WTC11 (cell line): ENCODE measurements around the gene USP8. TPM values are rescaled to one million over a fixed set of nuclear protein-coding genes. Genes with fewer than 3 reads are reported as not detected.
A peak's percentile ranks its signal among the peaks of the same experiment; 100 is the strongest.

Experiments used
- ATAC-seq: fragments of 200-7000 bp; cut with Tn5 transposase; 2 replicates; pipeline ENCODE4 v1.10.0; 2021; ENCODE audit warnings: mild to moderate bottlenecking, moderate library complexity
- CTCF ChIA-PET: fragments of 300-600 bp; sonication (Branson Sonifier 250); formaldehyde crosslinking; loops from one replicate; lab custom pipeline; 2021; ENCODE audit warnings: antibody characterized with exemption; lab: Charles Lee
- POLR2A ChIA-PET: fragments of 350-600 bp; sonication (Branson Sonifier 250); formaldehyde crosslinking; loops from one replicate; lab custom pipeline; 2021; ENCODE audit warnings: antibody characterized with exemption; lab: Charles Lee
- DNase-seq: peaks from one replicate; pipeline ENCODE4 v3.0.0; 2021; ENCODE audit warnings: low spot score
- H3K27ac Mint-ChIP-seq: 2 replicates; pipeline ENCODE4 v1.8.0; 2021; ENCODE audit warnings: mixed read lengths
- H3K27me3 Mint-ChIP-seq: 2 replicates; pipeline ENCODE4 v1.8.0; 2021; ENCODE audit warnings: low read depth, mild to moderate bottlenecking, moderate library complexity, mixed read lengths
- H3K36me3 Mint-ChIP-seq: 2 replicates; pipeline ENCODE4 v1.8.0; 2021; ENCODE audit warnings: mixed read lengths
- H3K4me1 Mint-ChIP-seq: 2 replicates; pipeline ENCODE4 v1.8.0; 2022; ENCODE audit warnings: mixed read lengths
- H3K4me3 Mint-ChIP-seq: 2 replicates; pipeline ENCODE4 v1.8.0; 2021; ENCODE audit warnings: mild to moderate bottlenecking, moderate library complexity, mixed read lengths
- H3K9me3 Mint-ChIP-seq: 2 replicates; pipeline ENCODE4 v1.8.0; 2021; ENCODE audit warnings: mixed read lengths
- ARID4B ChIP-seq: sonication (generic); formaldehyde crosslinking; IDR thresholded peaks from 2 replicates; pipeline ENCODE4 v1.8.0; 2023; ENCODE audit warnings: missing genetic modification reagents, mild to moderate bottlenecking, borderline replicate concordance
- FOXJ3 ChIP-seq: sonication (generic); formaldehyde crosslinking; IDR thresholded peaks from 2 replicates; pipeline ENCODE4 v1.9.0; 2021; ENCODE audit warnings: missing genetic modification reagents, mild to moderate bottlenecking, borderline replicate concordance
- FOXP1 ChIP-seq: sonication (generic); formaldehyde crosslinking; IDR thresholded peaks from 2 replicates; pipeline ENCODE4 v1.8.0; 2022; ENCODE audit warnings: missing genetic modification reagents, mild to moderate bottlenecking, moderate library complexity, borderline replicate concordance
- GABPB1 ChIP-seq: sonication (generic); formaldehyde crosslinking; IDR thresholded peaks from 2 replicates; pipeline ENCODE4 v1.8.1; 2023; ENCODE audit warnings: mild to moderate bottlenecking, missing genetic modification reagents
- GRHL2 ChIP-seq: fragments of 250-450 bp; sonication (Bioruptor Pico); IDR thresholded peaks from 2 replicates; pipeline ENCODE4 v1.8.0; 2022; ENCODE audit warnings: mild to moderate bottlenecking, moderate library complexity; ENCODE audit not compliant: insufficient replicate concordance, severe bottlenecking
- HMGA2 ChIP-seq: fragments of 250-450 bp; sonication (Bioruptor Pico); IDR thresholded peaks from 2 replicates; pipeline ENCODE4 v1.4.0; 2021; ENCODE audit warnings: mild to moderate bottlenecking, moderate library complexity
- IRF2 ChIP-seq: sonication (generic); formaldehyde crosslinking; IDR thresholded peaks from 2 replicates; pipeline ENCODE4 v1.8.0; 2022; ENCODE audit warnings: low read depth, missing genetic modification reagents, borderline replicate concordance
- JAZF1 ChIP-seq: fragments of 250-450 bp; sonication (Bioruptor Pico); IDR thresholded peaks from 2 replicates; pipeline ENCODE4 v1.9.0; 2021; ENCODE audit warnings: moderate library complexity, mild to moderate bottlenecking, inconsistent platforms
- JUN ChIP-seq: sonication (generic); formaldehyde crosslinking; IDR thresholded peaks from 2 replicates; pipeline ENCODE4 v1.8.0; 2023; ENCODE audit warnings: mild to moderate bottlenecking, missing genetic modification reagents
- MXD4 ChIP-seq: fragments of 250-450 bp; sonication (Bioruptor Pico); IDR thresholded peaks from 2 replicates; pipeline ENCODE4 v1.8.0; 2021; ENCODE audit warnings: mild to moderate bottlenecking, moderate library complexity, borderline replicate concordance
- NR3C1 ChIP-seq: sonication (generic); formaldehyde crosslinking; conservative IDR thresholded peaks from 2 replicates; pipeline ENCODE4 v1.8.1; 2023; ENCODE audit warnings: low read depth, mild to moderate bottlenecking, missing genetic modification reagents
- OVOL2 ChIP-seq: fragments of 250-450 bp; sonication (Bioruptor Pico); IDR thresholded peaks from 2 replicates; pipeline ENCODE4 v1.9.0; 2021; ENCODE audit warnings: mild to moderate bottlenecking, borderline replicate concordance
- SMAD4 ChIP-seq: sonication (generic); formaldehyde crosslinking; IDR thresholded peaks from 2 replicates; pipeline ENCODE4 v1.8.0; 2022; ENCODE audit warnings: mild to moderate bottlenecking, missing genetic modification reagents
- TEAD1 ChIP-seq: sonication (generic); formaldehyde crosslinking; IDR thresholded peaks from 2 replicates; pipeline ENCODE4 v1.8.0; 2022; ENCODE audit warnings: mild to moderate bottlenecking, missing genetic modification reagents
- USF2 ChIP-seq: sonication (generic); formaldehyde crosslinking; IDR thresholded peaks from 2 replicates; pipeline ENCODE4 v1.8.1; 2023; ENCODE audit warnings: mild to moderate bottlenecking, missing genetic modification reagents, moderate library complexity
- ZBTB21 ChIP-seq: sonication (generic); formaldehyde crosslinking; IDR thresholded peaks from 2 replicates; pipeline ENCODE4 v1.8.1; 2023; ENCODE audit warnings: mild to moderate bottlenecking, missing genetic modification reagents, borderline replicate concordance
- ZMAT4 ChIP-seq: fragments of 250-450 bp; sonication (Bioruptor Pico); IDR thresholded peaks from 2 replicates; pipeline ENCODE4 v1.9.0; 2021; ENCODE audit warnings: mild to moderate bottlenecking
- ZNF121 ChIP-seq: sonication (generic); formaldehyde crosslinking; IDR thresholded peaks from 2 replicates; pipeline ENCODE4 v1.8.0; 2023; ENCODE audit warnings: missing genetic modification reagents
- ZNF138 ChIP-seq: sonication (generic); formaldehyde crosslinking; conservative IDR thresholded peaks from 2 replicates; pipeline ENCODE4 v1.8.1; 2022; ENCODE audit warnings: mild to moderate bottlenecking, moderate library complexity, missing genetic modification reagents
- ZNF281 ChIP-seq: sonication (generic); formaldehyde crosslinking; IDR thresholded peaks from 2 replicates; pipeline ENCODE4 v1.8.0; 2023; ENCODE audit warnings: mild to moderate bottlenecking, missing genetic modification reagents
- ZNF512 ChIP-seq: sonication (generic); formaldehyde crosslinking; IDR thresholded peaks from 2 replicates; pipeline ENCODE4 v1.8.1; 2022; ENCODE audit warnings: missing genetic modification reagents, borderline replicate concordance
- total RNA-seq: library from RNA; stranded (reverse); gene quantifications from 3 replicates; pipeline ENCODE4 v1.2.3, GENCODE V29; 2021
- TF ChIP-seq, protein P1 (sequence below): sonication (generic); formaldehyde crosslinking; IDR thresholded peaks from 2 replicates; pipeline ENCODE4 v1.8.1; 2023; ENCODE audit warnings: mild to moderate bottlenecking, moderate library complexity, missing genetic modification reagents

Gene USP8
- total RNA-seq, 1 experiment from 2014 or later: 63.7 TPM

- DNase-seq (no peak), ATAC-seq (no peak)
- 0 out of 2 replicates have a peak, but pooled peaks cover 3% of the 10 kb centered on the region for H3K36me3 Mint-ChIP-seq
- no peaks in the 10 kb centered on the region for H3K27me3 Mint-ChIP-seq
- no peak for TF ChIP-seq SMAD4 (CRISPR knock-in tag)
- no peak for TF ChIP-seq FOXP1 (CRISPR knock-in tag)
- TF ChIP-seq ZNF121 (CRISPR knock-in tag): no peak
- no peak overlapping the region for H3K27ac Mint-ChIP-seq
- peaks cover 14% of the 10 kb centered on the region for H3K4me1 Mint-ChIP-seq
- H3K9me3 Mint-ChIP-seq: no peaks in the 10 kb centered on the region
- H3K4me3 Mint-ChIP-seq: peak overlapping the region; percentile 51
- ChIA-PET CTCF (no interaction called here), POLR2A (no interaction called here)
Measured at GRCh38 chr15:50426428-50426827, 2.2 kb downstream of the USP8 start.

GRCh38 chr15:50431204-50431603 lies 7.0 kb downstream of the USP8 start:
- no peak overlapping the region for H3K27ac Mint-ChIP-seq
- H3K4me1 Mint-ChIP-seq: peaks cover 3% of the 10 kb centered on the region
- TF ChIP-seq ARID4B (CRISPR knock-in tag) (no peak), OVOL2 (no peak), NR3C1 (CRISPR knock-in tag) (no peak), IRF2 (CRISPR knock-in tag) (no peak), GRHL2 (CRISPR knock-in tag) (no peak), ZMAT4 (CRISPR knock-in tag) (no peak)
- TF ChIP-seq, all 79 proteins: peak for 0
- CTCF ChIA-PET: no interaction called here
- ATAC-seq (no peak), DNase-seq (no peak)
- H3K4me3 Mint-ChIP-seq: no peak overlapping the region
- H3K9me3 Mint-ChIP-seq: no peaks in the 10 kb centered on the region
- H3K27me3 Mint-ChIP-seq: no peaks in the 10 kb centered on the region
- POLR2A ChIA-PET: no interaction called here
- H3K36me3 Mint-ChIP-seq: peaks cover 12% of the 10 kb centered on the region

DNA sequence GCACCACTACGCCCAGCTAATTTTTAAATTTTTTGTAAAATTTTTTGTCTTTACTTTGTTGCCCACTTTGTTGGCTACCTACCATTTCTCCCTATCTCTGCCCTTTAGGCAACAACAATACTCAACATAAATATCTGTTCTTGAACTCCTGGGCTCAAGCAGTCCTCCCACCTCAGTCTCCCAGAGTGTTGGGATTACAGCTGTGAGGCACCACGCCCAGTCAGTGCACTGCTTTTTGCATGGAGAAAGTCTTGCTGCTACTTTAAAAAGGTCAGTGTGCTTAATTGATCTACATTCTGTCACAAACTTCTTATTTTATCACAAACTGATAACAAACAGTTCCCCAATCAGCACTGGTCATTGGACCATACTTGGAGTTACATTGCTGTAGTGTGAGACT lies 8.0 kb downstream of the USP8 start:
- Mint-ChIP-seq H3K27ac (no peak overlapping the region), H3K9me3 (no peaks in the 10 kb centered on the region), H3K4me3 (no peak overlapping the region), H3K4me1 (no peaks in the 10 kb centered on the region), H3K36me3 (peaks cover 10% of the 10 kb centered on the region), H3K27me3 (no peaks in the 10 kb centered on the region)
- DNase-seq (no peak), ATAC-seq (no peak)
- CTCF ChIA-PET: no interaction called here
- POLR2A ChIA-PET: interaction anchor here (0.6 kb wide), 1 partner anchor 379 kb away, joined by 4 read pairs; no protein-coding TSS in a partner anchor
- TF ChIP-seq ZNF512 (CRISPR knock-in tag): no peak
- TF ChIP-seq TEAD1: no peak
- no peak for TF ChIP-seq ZNF138 (CRISPR knock-in tag)
- TF ChIP-seq GABPB1 (CRISPR knock-in tag): no peak
- TF ChIP-seq ZNF281 (CRISPR knock-in tag): no peak
- no peak for TF ChIP-seq JUN (CRISPR knock-in tag)
- TF ChIP-seq, protein P1, sequence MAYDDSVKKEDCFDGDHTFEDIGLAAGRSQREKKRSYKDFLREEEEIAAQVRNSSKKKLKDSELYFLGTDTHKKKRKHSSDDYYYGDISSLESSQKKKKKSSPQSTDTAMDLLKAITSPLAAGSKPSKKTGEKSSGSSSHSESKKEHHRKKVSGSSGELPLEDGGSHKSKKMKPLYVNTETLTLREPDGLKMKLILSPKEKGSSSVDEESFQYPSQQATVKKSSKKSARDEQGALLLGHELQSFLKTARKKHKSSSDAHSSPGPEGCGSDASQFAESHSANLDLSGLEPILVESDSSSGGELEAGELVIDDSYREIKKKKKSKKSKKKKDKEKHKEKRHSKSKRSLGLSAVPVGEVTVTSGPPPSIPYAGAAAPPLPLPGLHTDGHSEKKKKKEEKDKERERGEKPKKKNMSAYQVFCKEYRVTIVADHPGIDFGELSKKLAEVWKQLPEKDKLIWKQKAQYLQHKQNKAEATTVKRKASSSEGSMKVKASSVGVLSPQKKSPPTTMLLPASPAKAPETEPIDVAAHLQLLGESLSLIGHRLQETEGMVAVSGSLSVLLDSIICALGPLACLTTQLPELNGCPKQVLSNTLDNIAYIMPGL (CRISPR knock-in tag): no peak
- no peak for TF ChIP-seq HMGA2 (CRISPR knock-in tag)
- TF ChIP-seq FOXJ3 (CRISPR knock-in tag): no peak
- no peak for TF ChIP-seq ZBTB21 (CRISPR knock-in tag)
- TF ChIP-seq USF2 (CRISPR knock-in tag): no peak
- no peak for TF ChIP-seq JAZF1
- TF ChIP-seq MXD4: no peak
